Measurements from ENCODE around the gene PROSER2. TPM values are rescaled to one million over a fixed set of nuclear protein-coding genes. Genes with fewer than 3 reads are reported as not detected.
A peak's percentile ranks its signal among the peaks of the same experiment; 100 is the strongest.

The PROSER2 gene
- total and polyA plus RNA-seq, 2 of the 13 experiments (the other 11 are each of a cell fraction or from before 2014, with no cell fraction given): 6.9 to 7.7 TPM

GRCh38 chr10:11827414-11827813, 4.3 kb downstream of the PROSER2 start:
- no peak for ATAC-seq
- H3K4me2 ChIP-seq (ENCODE audit: low read depth, low read length): no peak overlapping the region
- H3K9me3 ChIP-seq (ENCODE audit: low read length): no peaks in the 10 kb centered on the region
- H3K9ac ChIP-seq (ENCODE audit: insufficient read depth, low read depth, low read length): no peak overlapping the region
- H3K4me1 ChIP-seq (ENCODE audit: insufficient read depth, low read length): peaks cover 76% of the 10 kb centered on the region
- in situ Hi-C loops (cut with HindIII; ENCODE audit: extremely low pct_ligation_motif_present, low pct_unique_long_range_greater_than_20kb) (no loop called here), intact Hi-C loops (cut with micrococcal nuclease; ENCODE audit: unreplicated experiment) (loop anchor here (10.0 kb wide), 1 partner anchor 223 kb away; no protein-coding TSS in a partner anchor)
- H3K27ac ChIP-seq (ENCODE audit: extremely low read length, insufficient read depth, low read length): no peak overlapping the region
- H3K36me3 ChIP-seq (replicated peaks in 1 of 2; ENCODE audit: control insufficient read depth in 1 of 2, insufficient read depth in 2 of 2, low read length in 2 of 2): no peaks in the 10 kb centered on the region; a peak in 1 of 5 replicates
- H2AFZ ChIP-seq (ENCODE audit: low read length): no peak overlapping the region
- WGBS (ENCODE audit: low lambda C conversion rate): 93% methylated on average over 6 of the region's 6 CpGs
- TF ChIP-seq ZNF770 (CRISPR knock-in tag; IDR thresholded peaks at IDR 0.05): peak; percentile 83
- no peak for TF ChIP-seq SALL1 (CRISPR knock-in tag; IDR thresholded peaks at IDR 0.05)
- H3K79me2 ChIP-seq (ENCODE audit: insufficient read depth, low read length): peaks cover 73% of the 10 kb centered on the region
- H3K27me3 ChIP-seq (ENCODE audit: control insufficient read depth in 1 of 2, insufficient read depth in 2 of 2, low read length in 2 of 2): no peaks in the 10 kb centered on the region
- H4K20me1 ChIP-seq (ENCODE audit: insufficient read depth, low read length): peaks cover 6% of the 10 kb centered on the region; the same call in 1 of the 2 replicates
- no TSS peak for BruUV-seq (replicated peaks)
- POLR2A ChIA-PET: no interaction called here
- no peak overlapping the region for H3K4me3 ChIP-seq (replicated peaks in 1 of 3; ENCODE audit: insufficient read depth in 1 of 3, low read depth in 2 of 3, low read length in 3 of 3)
- FAIRE-seq: no peak
- DNase-seq (ENCODE audit: low spot score): no peak
- CTCF ChIA-PET (ENCODE audit: low intra/inter-chr PET ratio, low total read pairs): no interaction called here

GRCh38 chr10:11828682-11829284, 5.6 kb downstream of the PROSER2 start:
- intact Hi-C loops (cut with micrococcal nuclease; ENCODE audit: unreplicated experiment): loop anchor here (10.0 kb wide), 1 partner anchor 224 kb away; no protein-coding TSS in a partner anchor
- Histone ChIP-seq H3K4me1 (ENCODE audit: insufficient read depth, low read length) (peaks cover 86% of the 10 kb centered on the region), H3K79me2 (ENCODE audit: insufficient read depth, low read length) (peaks cover 83% of the 10 kb centered on the region)
- no peak for TF ChIP-seq TFDP1 (CRISPR knock-in tag; IDR thresholded peaks at IDR 0.05; ENCODE audit: borderline replicate concordance)
- TF ChIP-seq TBX2 (CRISPR knock-in tag; IDR thresholded peaks at IDR 0.05; ENCODE audit: borderline replicate concordance): no peak
- no peak for TF ChIP-seq RARG (CRISPR knock-in tag; IDR thresholded peaks at IDR 0.05; ENCODE audit: low read depth)
- TF ChIP-seq WIZ (CRISPR knock-in tag; IDR thresholded peaks at IDR 0.05): no peak
- no peak for TF ChIP-seq GPN1 (CRISPR knock-in tag; IDR thresholded peaks at IDR 0.05; ENCODE audit: borderline replicate concordance)
- TF ChIP-seq NFYB (CRISPR knock-in tag; IDR thresholded peaks at IDR 0.05): no peak
- TF ChIP-seq AGO1 (IDR thresholded peaks at IDR 0.05; ENCODE audit: low read depth, low read length, poor library complexity, severe bottlenecking): no peak
- TF ChIP-seq ZNF556 (CRISPR knock-in tag; IDR thresholded peaks at IDR 0.05; ENCODE audit: borderline replicate concordance): no peak
- no peak for TF ChIP-seq MED13 (CRISPR knock-in tag; IDR thresholded peaks at IDR 0.05)
- TF ChIP-seq BORCS8-MEF2B (CRISPR knock-in tag; IDR thresholded peaks at IDR 0.05): no peak
- TF ChIP-seq ZNF180 (CRISPR knock-in tag; IDR thresholded peaks at IDR 0.05; ENCODE audit: borderline replicate concordance, low read depth): no peak
- TF ChIP-seq ETS1 (CRISPR knock-in tag; IDR thresholded peaks at IDR 0.05): no peak

More at GRCh38 chr10:11828682-11829284, 5.6 kb downstream of the PROSER2 start:
- H3K9ac ChIP-seq (ENCODE audit: insufficient read depth, low read depth, low read length): no peak overlapping the region
- FAIRE-seq (no peak), DNase-seq (ENCODE audit: low spot score) (no peak), ATAC-seq (no peak)
- H3K4me2 ChIP-seq (ENCODE audit: low read depth, low read length): no peak overlapping the region
- no peak overlapping the region for H3K27ac ChIP-seq (ENCODE audit: extremely low read length, insufficient read depth, low read length)
- POLR2A ChIA-PET: interaction anchor here (1.1 kb wide), 1 partner anchor 35 kb away, joined by 3 read pairs; no protein-coding TSS in a partner anchor
- 91% methylated on average over 11 of the region's 11 CpGs for WGBS (ENCODE audit: low lambda C conversion rate)
- CTCF ChIA-PET (ENCODE audit: low intra/inter-chr PET ratio, low total read pairs): no interaction called here
- H3K27me3 ChIP-seq (ENCODE audit: control insufficient read depth in 1 of 2, insufficient read depth in 2 of 2, low read length in 2 of 2): no peaks in the 10 kb centered on the region
- no peaks in the 10 kb centered on the region; a peak in 1 of 5 replicates for H3K36me3 ChIP-seq (replicated peaks in 1 of 2; ENCODE audit: control insufficient read depth in 1 of 2, insufficient read depth in 2 of 2, low read length in 2 of 2)
- no peak overlapping the region for H2AFZ ChIP-seq (ENCODE audit: low read length)
- in situ Hi-C loops (cut with HindIII; ENCODE audit: extremely low pct_ligation_motif_present, low pct_unique_long_range_greater_than_20kb): no loop called here
- H4K20me1 ChIP-seq (ENCODE audit: insufficient read depth, low read length): peaks cover 6% of the 10 kb centered on the region; the same call in 1 of the 2 replicates
- no peaks in the 10 kb centered on the region for H3K9me3 ChIP-seq (ENCODE audit: low read length)
- no TSS peak for BruUV-seq (replicated peaks)
- no peak overlapping the region for H3K4me3 ChIP-seq (replicated peaks in 1 of 3; ENCODE audit: insufficient read depth in 1 of 3, low read depth in 2 of 3, low read length in 3 of 3)

Data from HepG2 (cell line).